Measurements from ENCODE around the gene CERK.

Gene CERK

GRCh38 chr22:46703171-46703995, 34.7 kb downstream of the CERK start:
- DNase-seq (ENCODE audit: low spot score) (no peak), FAIRE-seq (no peak)

GRCh38 chr22:46701262-46701661, 36.8 kb downstream of the CERK start:
- FAIRE-seq (no peak), DNase-seq (ENCODE audit: low spot score) (no peak)

GRCh38 chr22:46699091-46699490, 39.0 kb downstream of the CERK start:
- no peak for FAIRE-seq
- no peak for DNase-seq (ENCODE audit: low spot score)

- FAIRE-seq, result no peak
Observed at GRCh38 chr22:46697811-46698515, 40.1 kb downstream of the CERK start.

GRCh38 chr22:46696614-46697013, 41.4 kb downstream of the CERK start:
- FAIRE-seq, result no peak
- no peak for DNase-seq (ENCODE audit: low spot score)

More at GRCh38 chr22:46697811-46698515, 40.1 kb downstream of the CERK start:
- no peak for DNase-seq (ENCODE audit: low spot score)

GRCh38 chr22:46696229-46696518, 41.9 kb downstream of the CERK start:
- DNase-seq (ENCODE audit: low spot score), result no peak
- FAIRE-seq, result no peak

- DNase-seq (ENCODE audit: low spot score) (no peak), FAIRE-seq (no peak)
Observed at GRCh38 chr22:46695346-46696228, 42.5 kb downstream of the CERK start.

GRCh38 chr22:46694416-46695170, 43.5 kb downstream of the CERK start:
- DNase-seq (ENCODE audit: low spot score) (no peak), FAIRE-seq (no peak)

GRCh38 chr22:46693634-46694415, 44.2 kb downstream of the CERK start:
- FAIRE-seq (no peak), DNase-seq (ENCODE audit: low spot score) (no peak)

GRCh38 chr22:46691571-46691970, 46.5 kb downstream of the CERK start:
- DNase-seq (ENCODE audit: low spot score) (no peak), FAIRE-seq (no peak)

- DNase-seq (ENCODE audit: low spot score) (no peak), FAIRE-seq (no peak)
Observed at GRCh38 chr22:46690146-46690545, 47.9 kb downstream of the CERK start.

GRCh38 chr22:46688949-46689348, 49.1 kb downstream of the CERK start:
- DNase-seq (ENCODE audit: low spot score), result no peak
- no peak for FAIRE-seq

GRCh38 chr22:46687460-46687859, 50.6 kb downstream of the CERK start:
- DNase-seq (ENCODE audit: low spot score) (no peak), FAIRE-seq (no peak)

- FAIRE-seq (no peak), DNase-seq (ENCODE audit: low spot score) (no peak)
Observed at GRCh38 chr22:46687048-46687444, 51.0 kb downstream of the CERK start.

GRCh38 chr22:46686221-46687047, 51.6 kb downstream of the CERK start:
- FAIRE-seq (no peak), DNase-seq (ENCODE audit: low spot score) (no peak)

- no peak for DNase-seq (ENCODE audit: low spot score)
- FAIRE-seq, result no peak
Observed at GRCh38 chr22:46684706-46685105, 53.3 kb downstream of the CERK start.

- FAIRE-seq, result no peak
Observed at GRCh38 chr22:46682011-46682731, 55.9 kb downstream of the CERK start.

GRCh38 chr22:46681010-46681409, 57.0 kb downstream of the CERK start:
- FAIRE-seq, result no peak
- no peak for DNase-seq (ENCODE audit: low spot score)

More at GRCh38 chr22:46682011-46682731, 55.9 kb downstream of the CERK start:
- DNase-seq (ENCODE audit: low spot score), result no peak

Data from RCC 7860 (cell line).